ENCODE data around the gene PRKN.

PRKN gene

DNA sequence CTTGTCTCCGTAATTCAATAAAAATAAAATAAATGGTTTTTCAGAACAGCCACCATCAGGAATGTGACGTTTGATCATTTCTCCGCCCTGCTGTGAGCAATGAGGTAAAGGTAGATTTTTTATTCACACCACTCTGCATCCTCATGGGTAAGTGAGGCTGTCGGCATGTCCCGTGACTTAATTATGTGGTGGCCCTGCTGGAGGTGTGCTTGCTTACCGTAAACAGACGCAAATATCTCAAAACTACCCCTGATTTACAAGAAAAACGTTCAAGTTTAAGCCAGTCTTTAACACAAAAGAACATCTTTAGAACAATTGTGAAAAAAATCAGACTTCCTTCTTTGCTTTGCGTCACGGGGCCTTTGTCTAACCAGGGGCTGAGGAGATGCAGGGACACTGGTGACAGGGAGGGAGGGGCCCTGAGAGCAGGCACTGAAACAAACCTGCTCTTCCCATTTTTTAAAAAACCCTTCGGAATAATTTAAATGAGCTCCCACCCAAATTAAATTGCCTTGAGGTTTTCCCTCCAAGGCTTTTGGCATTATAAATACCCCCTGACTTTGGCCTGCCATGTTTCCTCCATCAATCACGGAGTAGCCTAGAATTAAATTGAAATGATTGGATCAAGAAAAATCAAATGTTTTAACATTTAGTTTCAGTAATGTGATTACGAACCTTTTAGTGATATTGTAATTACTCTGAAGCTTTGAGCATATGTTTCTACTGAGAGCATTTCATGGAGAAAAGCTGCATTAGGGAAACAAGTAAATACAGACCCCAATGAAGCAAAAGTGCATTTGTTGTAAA is 13.4 kb downstream of the PRKN start:
- DNase-seq (ENCODE audit: low read depth): no peak
- TF ChIP-seq, protein P1, sequence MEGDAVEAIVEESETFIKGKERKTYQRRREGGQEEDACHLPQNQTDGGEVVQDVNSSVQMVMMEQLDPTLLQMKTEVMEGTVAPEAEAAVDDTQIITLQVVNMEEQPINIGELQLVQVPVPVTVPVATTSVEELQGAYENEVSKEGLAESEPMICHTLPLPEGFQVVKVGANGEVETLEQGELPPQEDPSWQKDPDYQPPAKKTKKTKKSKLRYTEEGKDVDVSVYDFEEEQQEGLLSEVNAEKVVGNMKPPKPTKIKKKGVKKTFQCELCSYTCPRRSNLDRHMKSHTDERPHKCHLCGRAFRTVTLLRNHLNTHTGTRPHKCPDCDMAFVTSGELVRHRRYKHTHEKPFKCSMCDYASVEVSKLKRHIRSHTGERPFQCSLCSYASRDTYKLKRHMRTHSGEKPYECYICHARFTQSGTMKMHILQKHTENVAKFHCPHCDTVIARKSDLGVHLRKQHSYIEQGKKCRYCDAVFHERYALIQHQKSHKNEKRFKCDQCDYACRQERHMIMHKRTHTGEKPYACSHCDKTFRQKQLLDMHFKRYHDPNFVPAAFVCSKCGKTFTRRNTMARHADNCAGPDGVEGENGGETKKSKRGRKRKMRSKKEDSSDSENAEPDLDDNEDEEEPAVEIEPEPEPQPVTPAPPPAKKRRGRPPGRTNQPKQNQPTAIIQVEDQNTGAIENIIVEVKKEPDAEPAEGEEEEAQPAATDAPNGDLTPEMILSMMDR (IDR thresholded peaks at IDR 0.05; ENCODE audit: insufficient read depth, low read depth, low read length, missing control alignments): no peak

DNA sequence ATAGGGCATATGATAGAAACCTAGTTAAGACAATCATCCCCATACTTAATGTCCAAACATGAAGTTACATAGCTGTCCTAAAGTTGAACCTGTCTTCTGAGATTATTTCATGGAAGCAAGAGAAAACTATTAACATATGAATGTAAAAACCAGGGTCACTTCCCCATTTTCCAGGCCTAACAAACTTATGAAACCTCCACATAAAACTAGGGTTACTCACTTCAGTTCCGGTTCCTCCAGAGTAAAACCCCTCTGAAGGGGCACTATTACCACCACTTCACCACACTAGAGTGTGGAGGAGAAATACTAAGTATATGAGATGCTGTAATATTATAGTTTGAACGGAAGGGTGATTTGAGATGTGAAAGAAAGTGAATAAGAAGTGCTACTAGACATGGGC is 14.9 kb downstream of the PRKN start:
- DNase-seq (ENCODE audit: low read depth): no peak
- TF ChIP-seq, protein P1 (IDR thresholded peaks at IDR 0.05; ENCODE audit: insufficient read depth, low read depth, low read length, missing control alignments): no peak
- H3K4me3 ChIP-seq (ENCODE audit: low read length): no peak overlapping the region

More for the DNA sequence above, 13.4 kb downstream of the PRKN start:
- no peak overlapping the region for H3K4me3 ChIP-seq (ENCODE audit: low read length)

DNA sequence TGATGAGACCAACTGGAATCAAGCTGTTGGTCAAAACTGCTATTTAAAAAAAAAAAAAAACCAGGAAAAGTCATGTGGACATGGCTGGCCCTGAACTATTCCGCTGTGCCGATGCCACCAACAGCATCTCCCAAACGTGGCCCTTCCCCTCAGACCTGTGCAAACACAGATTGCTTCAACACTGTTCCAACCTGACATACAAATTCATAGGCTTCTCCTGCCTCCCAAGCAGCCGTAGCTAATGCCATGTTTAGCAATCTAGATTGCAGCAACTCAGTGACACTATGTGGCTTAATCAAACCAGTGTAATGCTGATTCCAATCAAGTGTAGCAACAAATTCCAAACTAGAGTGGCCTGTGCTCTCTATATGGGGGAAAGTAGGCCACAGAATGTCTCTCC is 16.2 kb downstream of the PRKN start:
- no peak overlapping the region for H3K4me3 ChIP-seq (ENCODE audit: low read length)
- TF ChIP-seq, protein P1 (IDR thresholded peaks at IDR 0.05; ENCODE audit: insufficient read depth, low read depth, low read length, missing control alignments): no peak
- no peak for DNase-seq (ENCODE audit: low read depth)

DNA sequence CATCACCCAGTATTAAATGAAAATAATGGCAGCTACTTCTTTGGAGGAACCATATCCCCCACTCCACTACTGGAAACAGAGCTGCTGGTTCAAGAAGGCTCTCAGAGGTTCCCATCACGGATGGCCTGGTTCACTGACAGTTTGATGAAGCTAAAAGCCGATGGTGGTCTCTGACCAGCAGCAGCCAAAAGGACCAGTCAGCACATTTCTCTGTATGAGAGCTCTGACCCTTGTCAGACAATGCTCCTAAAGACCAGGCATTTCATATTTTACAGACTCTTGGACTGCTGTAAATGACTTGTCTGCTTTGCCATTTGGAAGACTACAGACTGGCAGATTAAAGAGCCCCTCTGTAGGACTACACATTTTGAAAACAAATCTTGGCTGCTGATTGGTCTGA is 16.6 kb downstream of the PRKN start:
- DNase-seq (ENCODE audit: low read depth): no peak
- no peak overlapping the region for H3K4me3 ChIP-seq (ENCODE audit: low read length)
- TF ChIP-seq, protein P1 (IDR thresholded peaks at IDR 0.05; ENCODE audit: insufficient read depth, low read depth, low read length, missing control alignments): no peak

DNA sequence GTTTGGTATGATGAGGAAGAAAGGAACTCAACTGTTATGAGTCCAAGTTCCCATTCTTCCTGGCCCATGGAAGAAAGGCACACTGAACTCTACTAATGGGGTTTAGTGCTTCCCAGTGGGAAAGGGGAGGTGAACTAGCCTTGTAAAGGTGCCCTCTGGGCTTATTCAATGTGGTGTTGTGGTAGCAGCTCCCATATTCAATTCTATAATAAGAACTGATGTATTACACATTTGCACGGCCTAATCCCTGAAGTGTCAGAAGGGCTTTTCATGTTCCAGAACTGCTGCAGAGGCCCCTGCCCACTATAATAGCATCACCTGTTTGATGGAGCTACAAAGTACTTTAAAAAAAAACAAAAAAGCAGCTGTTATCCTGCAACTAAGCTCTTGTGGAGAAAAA is 17.1 kb downstream of the PRKN start:
- TF ChIP-seq, protein P1 (IDR thresholded peaks at IDR 0.05; ENCODE audit: insufficient read depth, low read depth, low read length, missing control alignments): no peak
- no peak overlapping the region for H3K4me3 ChIP-seq (ENCODE audit: low read length)
- no peak for DNase-seq (ENCODE audit: low read depth)

DNA sequence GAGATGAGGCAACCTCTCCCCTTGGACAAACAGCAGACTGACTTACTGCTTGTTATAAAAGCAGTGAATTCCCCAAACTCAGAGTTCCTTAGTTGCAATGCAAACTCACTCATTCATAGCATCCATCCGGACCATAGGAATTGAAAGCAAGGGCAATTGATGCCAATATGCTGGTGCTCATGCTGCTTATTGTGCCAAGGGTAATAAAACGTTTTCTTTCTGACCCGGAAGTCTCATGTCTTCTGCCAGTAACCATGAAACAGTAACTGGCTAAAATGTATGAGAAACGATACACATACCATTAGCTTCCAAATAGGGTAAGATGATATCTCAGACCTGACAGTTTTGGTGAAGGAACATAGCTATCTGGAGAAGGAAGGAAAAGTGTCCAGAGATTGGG is 18.1 kb downstream of the PRKN start:
- no peak overlapping the region for H3K4me3 ChIP-seq (ENCODE audit: low read length)
- TF ChIP-seq, protein P1 (IDR thresholded peaks at IDR 0.05; ENCODE audit: insufficient read depth, low read depth, low read length, missing control alignments): no peak
- DNase-seq (ENCODE audit: low read depth): no peak

DNA sequence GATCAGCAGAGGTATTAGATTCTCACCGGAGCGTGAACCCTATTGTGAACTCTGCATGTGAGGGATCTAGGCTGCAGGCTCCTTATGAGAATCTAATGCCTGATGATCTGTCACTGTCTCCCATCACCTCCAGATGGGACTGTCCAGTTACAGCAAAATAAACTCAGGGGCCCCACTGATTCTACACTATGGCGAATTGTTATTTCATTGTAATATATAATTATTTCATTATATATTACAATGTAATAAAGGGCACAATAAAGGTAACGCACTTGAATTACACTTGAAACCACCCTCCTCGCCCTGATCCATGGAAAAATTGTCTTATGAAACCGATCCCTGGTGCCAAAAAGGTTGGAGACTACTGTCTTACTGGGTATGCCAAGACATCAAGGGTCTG is 18.6 kb downstream of the PRKN start:
- H3K4me3 ChIP-seq (ENCODE audit: low read length): no peak overlapping the region
- no peak for DNase-seq (ENCODE audit: low read depth)
- TF ChIP-seq, protein P1 (IDR thresholded peaks at IDR 0.05; ENCODE audit: insufficient read depth, low read depth, low read length, missing control alignments): no peak

All from epithelial cell of esophagus (primary cell).